Measurements from ENCODE around the gene LRG1. TPM values are rescaled to one million over a fixed set of nuclear protein-coding genes. Genes with fewer than 3 reads are reported as not detected.

Gene LRG1
- polyA plus RNA-seq, 1 donor from 2014 or later = not detected

DNA sequence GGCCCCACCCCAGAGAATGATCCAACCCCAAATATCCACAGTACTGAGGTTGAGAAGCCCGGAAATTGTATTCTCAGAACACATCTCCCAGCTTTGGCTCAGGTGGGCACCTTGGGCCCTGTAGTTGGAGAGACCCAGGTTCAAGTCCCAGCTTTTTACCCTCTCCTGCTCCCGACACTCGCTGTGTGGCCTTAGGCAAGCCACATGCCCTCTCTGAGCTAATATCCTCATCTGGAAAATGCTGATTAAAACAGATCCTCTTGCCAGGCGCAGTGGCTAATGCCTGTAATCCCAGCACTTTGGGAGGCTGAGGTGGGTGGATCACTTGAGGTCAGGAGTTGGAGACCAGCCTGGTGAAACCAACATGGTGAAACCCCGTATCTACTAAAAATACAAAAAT, 24.1 kb downstream of the LRG1 start:
- no peak for TF ChIP-seq TAF1 (IDR thresholded peaks at IDR 0.05; ENCODE audit: low read depth)
- TF ChIP-seq RAD21 (conservative IDR thresholded peaks at IDR 0.05) = no peak
- TF ChIP-seq EP300 (conservative IDR thresholded peaks at IDR 0.05; ENCODE audit: poor library complexity, severe bottlenecking) = no peak
- no peak for TF ChIP-seq MXI1 (conservative IDR thresholded peaks at IDR 0.05; ENCODE audit: poor library complexity, severe bottlenecking)
- Histone ChIP-seq H3F3A (ENCODE audit: insufficient read depth, low read length, poor library complexity, severe bottlenecking) (no peaks in the 10 kb centered on the region), H3K36me3 (ENCODE audit: insufficient read depth, low read length) (no peaks in the 10 kb centered on the region), H3K27ac (ENCODE audit: low read length) (no peak overlapping the region), H2AFZ (ENCODE audit: low read depth, low read length) (no peak overlapping the region), H3K9ac (ENCODE audit: low read length) (no peak overlapping the region), H3K27me3 (ENCODE audit: insufficient read depth, low read depth, low read length) (no peaks in the 10 kb centered on the region), H3K9me2 (ENCODE audit: insufficient read depth, low read length) (no peaks in the 10 kb centered on the region), H3K4me2 (ENCODE audit: low read length) (no peak overlapping the region), H3K79me2 (replicated peaks; ENCODE audit: insufficient read depth, low read length) (no peaks in the 10 kb centered on the region), H3K4me3 (ENCODE audit: low read length) (no peak overlapping the region), H4K20me1 (ENCODE audit: insufficient read depth) (no peaks in the 10 kb centered on the region), H3K9me3 (ENCODE audit: low read length) (no peaks in the 10 kb centered on the region)

GRCh38 chr19:4513248-4513647, 26.6 kb downstream of the LRG1 start:
- no peak overlapping the region for H3K4me2 ChIP-seq (ENCODE audit: low read length)
- no peaks in the 10 kb centered on the region for H3K79me2 ChIP-seq (replicated peaks; ENCODE audit: insufficient read depth, low read length)
- H4K20me1 ChIP-seq (ENCODE audit: insufficient read depth) = no peaks in the 10 kb centered on the region
- H3F3A ChIP-seq (ENCODE audit: insufficient read depth, low read length, poor library complexity, severe bottlenecking) = no peaks in the 10 kb centered on the region
- H3K9me3 ChIP-seq (ENCODE audit: low read length) = no peaks in the 10 kb centered on the region
- TF ChIP-seq POLR2AphosphoS5 (IDR thresholded peaks at IDR 0.05) (no peak), TAF1 (IDR thresholded peaks at IDR 0.05; ENCODE audit: low read depth) (no peak), REST (IDR thresholded peaks at IDR 0.05; ENCODE audit: borderline replicate concordance) (no peak), SMC3 (conservative IDR thresholded peaks at IDR 0.05; ENCODE audit: poor library complexity) (no peak), MXI1 (conservative IDR thresholded peaks at IDR 0.05; ENCODE audit: poor library complexity, severe bottlenecking) (no peak), RAD21 (conservative IDR thresholded peaks at IDR 0.05) (no peak), EZH2 (IDR thresholded peaks at IDR 0.05; ENCODE audit: borderline replicate concordance, insufficient read depth, low read length, poor library complexity, severe bottlenecking) (no peak), EP300 (conservative IDR thresholded peaks at IDR 0.05; ENCODE audit: poor library complexity, severe bottlenecking) (no peak), CTCF (IDR thresholded peaks at IDR 0.05; ENCODE audit: poor library complexity, severe bottlenecking) (no peak)
- no peak overlapping the region for H2AFZ ChIP-seq (ENCODE audit: low read depth, low read length)
- no peaks in the 10 kb centered on the region for H3K36me3 ChIP-seq (ENCODE audit: insufficient read depth, low read length)
- H3K9me2 ChIP-seq (ENCODE audit: insufficient read depth, low read length) = no peaks in the 10 kb centered on the region
- no peak overlapping the region for H3K27ac ChIP-seq (ENCODE audit: low read length)
- no peak overlapping the region for H3K9ac ChIP-seq (ENCODE audit: low read length)
- H3K27me3 ChIP-seq (ENCODE audit: insufficient read depth, low read depth, low read length) = no peaks in the 10 kb centered on the region
- no peak overlapping the region for H3K4me3 ChIP-seq (ENCODE audit: low read length)

DNA sequence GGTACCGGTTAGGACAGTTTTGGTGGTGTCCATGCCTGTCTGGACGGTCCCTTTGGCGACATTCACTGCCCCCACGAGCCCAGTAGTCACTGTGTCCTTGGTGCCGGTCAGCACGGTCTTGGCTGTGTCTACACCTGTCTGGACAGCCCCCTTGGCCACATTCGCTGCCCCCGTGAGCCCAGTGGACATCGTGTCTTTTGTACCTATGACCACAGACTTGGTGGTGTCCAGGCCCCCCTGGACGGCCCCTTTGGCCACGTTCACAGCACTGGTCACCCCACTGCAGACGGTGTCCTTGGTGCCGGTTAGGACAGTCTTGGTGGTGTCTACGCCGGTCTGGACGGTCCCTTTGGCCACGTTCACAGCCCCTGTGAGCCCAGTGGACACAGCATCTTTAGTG, 27.8 kb downstream of the LRG1 start:
- Histone ChIP-seq H3K4me2 (ENCODE audit: low read length) (no peak overlapping the region), H3K9me2 (ENCODE audit: insufficient read depth, low read length) (no peaks in the 10 kb centered on the region), H3K27me3 (ENCODE audit: insufficient read depth, low read depth, low read length) (no peaks in the 10 kb centered on the region), H3K79me2 (replicated peaks; ENCODE audit: insufficient read depth, low read length) (no peaks in the 10 kb centered on the region), H4K20me1 (ENCODE audit: insufficient read depth) (no peaks in the 10 kb centered on the region), H3K27ac (ENCODE audit: low read length) (no peak overlapping the region), H3K4me3 (ENCODE audit: low read length) (no peak overlapping the region), H3K36me3 (ENCODE audit: insufficient read depth, low read length) (no peaks in the 10 kb centered on the region), H3K9me3 (ENCODE audit: low read length) (no peaks in the 10 kb centered on the region), H3F3A (ENCODE audit: insufficient read depth, low read length, poor library complexity, severe bottlenecking) (no peaks in the 10 kb centered on the region), H2AFZ (ENCODE audit: low read depth, low read length) (no peak overlapping the region), H3K9ac (ENCODE audit: low read length) (no peak overlapping the region)
- no peak for TF ChIP-seq CTCF (IDR thresholded peaks at IDR 0.05; ENCODE audit: poor library complexity, severe bottlenecking)
- no peak for TF ChIP-seq TAF1 (IDR thresholded peaks at IDR 0.05; ENCODE audit: low read depth)
- no peak for TF ChIP-seq POLR2AphosphoS5 (IDR thresholded peaks at IDR 0.05)
- TF ChIP-seq MXI1 (conservative IDR thresholded peaks at IDR 0.05; ENCODE audit: poor library complexity, severe bottlenecking) = no peak
- TF ChIP-seq EP300 (conservative IDR thresholded peaks at IDR 0.05; ENCODE audit: poor library complexity, severe bottlenecking) = no peak
- TF ChIP-seq EZH2 (IDR thresholded peaks at IDR 0.05; ENCODE audit: borderline replicate concordance, insufficient read depth, low read length, poor library complexity, severe bottlenecking) = no peak
- TF ChIP-seq SMC3 (conservative IDR thresholded peaks at IDR 0.05; ENCODE audit: poor library complexity) = no peak
- no peak for TF ChIP-seq RAD21 (conservative IDR thresholded peaks at IDR 0.05)
- TF ChIP-seq REST (IDR thresholded peaks at IDR 0.05; ENCODE audit: borderline replicate concordance) = no peak

Data from neural cell (in vitro differentiated cells).